Panc1 (cell line): Measurements from ENCODE around the gene SEC14L2. TPM values are rescaled to one million over a fixed set of nuclear protein-coding genes. Genes with fewer than 3 reads are reported as not detected.
"Not testable (repeated sequence)": the region's sequence is repeated elsewhere in the genome, so short reads cannot be mapped to it uniquely, and the experiment has no call there.

Source experiments
- ATAC-seq: fragments of 200-7000 bp; cut with Tn5 transposase; 2 replicates; pipeline ENCODE4 v1.9.1; 2020; ENCODE audit warnings: mild to moderate bottlenecking, moderate library complexity
- BruUV-seq: library from RNA; stranded (reverse); fragments of 400-500 nt; replicated peaks from 2 replicates; lab custom pipeline; 2021; lab: Mats Ljungman, UMichigan
- CTCF ChIA-PET: fragments of 300-600 bp; sonication (Branson Sonifier 250); formaldehyde crosslinking; loops from one replicate; lab custom pipeline; 2022; ENCODE audit warnings: antibody characterized with exemption; lab: Charles Lee
- POLR2A ChIA-PET: fragments of 300-600 bp; sonication (Branson Sonifier 250); formaldehyde crosslinking; loops from one replicate; lab custom pipeline; 2022; ENCODE audit warnings: antibody characterized with exemption; lab: Charles Lee
- DNase-seq: peaks from one replicate; pipeline ENCODE4 v3.0.0-alpha.2; 2010; ENCODE audit warnings: low read depth, low spot score
- H3K27ac ChIP-seq: 2 replicates; pipeline ENCODE4 v1.5.1; 2011; ENCODE audit warnings: mild to moderate bottlenecking, low read length, inconsistent platforms
- H3K27me3 ChIP-seq: fragments of 200-500 bp; sonication (Bioruptor generic); 2 replicates; pipeline ENCODE4 v1.6.0; 2014; ENCODE audit warnings: low read length, inconsistent platforms; ENCODE audit not compliant: control insufficient read depth, insufficient read depth
- H3K36me3 ChIP-seq: fragments of 200-500 bp; sonication (Bioruptor generic); 2 replicates; pipeline ENCODE4 v1.5.1; 2014; ENCODE audit warnings: inconsistent platforms, mild to moderate bottlenecking, low read length, moderate library complexity; ENCODE audit not compliant: control insufficient read depth, insufficient read depth
- H3K4me1 ChIP-seq: 2 replicates; pipeline ENCODE4 v1.5.1; 2011; ENCODE audit warnings: inconsistent platforms, mild to moderate bottlenecking, low read length, moderate library complexity; ENCODE audit not compliant: control insufficient read depth, insufficient read depth
- H3K4me3 ChIP-seq, 2 experiments: 2 replicates each; pipeline ENCODE4 v1.5.1; 2011 to 2012; ENCODE audit warnings: low read depth in 2 of 2, low read length in 2 of 2, mild to moderate bottlenecking in 2 of 2, inconsistent platforms in 1 of 2, moderate library complexity in 1 of 2
- H3K9me3 ChIP-seq: fragments of 200-500 bp; sonication (Bioruptor generic); 2 replicates; pipeline ENCODE4 v1.5.1; 2014; ENCODE audit warnings: low read depth, mild to moderate bottlenecking, inconsistent platforms, low read length, moderate library complexity; ENCODE audit not compliant: control insufficient read depth, insufficient read depth
- CTCF ChIP-seq: fragments of 450-650 bp; IDR thresholded peaks from 2 replicates; pipeline ENCODE4 v1.5.1; 2017; ENCODE audit warnings: mild to moderate bottlenecking
- POLR2AphosphoS5 ChIP-seq: IDR thresholded peaks from 2 replicates; pipeline ENCODE4 v1.6.1; 2012; ENCODE audit warnings: mild to moderate bottlenecking, low read depth, low read length, moderate library complexity
- REST ChIP-seq, 2 experiments: IDR thresholded peaks; 2 replicates each; pipeline ENCODE4 v1.6.1; 2011 to 2012; ENCODE audit warnings: low read depth in 2 of 2, control low read depth in 1 of 2, low read length in 1 of 2, mild to moderate bottlenecking in 1 of 2, moderate library complexity in 1 of 2; ENCODE audit not compliant: insufficient read depth in 1 of 2
- SIN3A ChIP-seq: IDR thresholded peaks from 2 replicates; pipeline ENCODE4 v1.6.1; 2012; ENCODE audit warnings: low read depth, mild to moderate bottlenecking, low read length, moderate library complexity, borderline replicate concordance; ENCODE audit not compliant: insufficient read depth
- TCF7L2 ChIP-seq: IDR thresholded peaks from 2 replicates; pipeline ENCODE4 v1.6.1; 2011; ENCODE audit warnings: mild to moderate bottlenecking, low read depth, low read length, inconsistent platforms
- in situ Hi-C: cut with HindIII; loops from 2 replicates; pipeline ENCODE4 v1.10.0; 2016; ENCODE audit warnings: low sequenced_read_pairs, low pct_unique_long_range_greater_than_20kb
- intact Hi-C: fragments of 100-400 bp; cut with micrococcal nuclease; formaldehyde crosslinking; loops from one replicate; pipeline ENCODE4 v1.10.0; 2022; ENCODE audit not compliant: unreplicated experiment
- total RNA-seq: library from RNA; stranded (reverse); gene quantifications from one replicate; pipeline ENCODE4 v1.2.1, GENCODE V29; 2021; ENCODE audit not compliant: unreplicated experiment

SEC14L2 gene
- total RNA-seq, 1 experiment from 2014 or later, result 10.7 TPM

- DNase-seq (no peak), ATAC-seq (no peak; the same call in 1 of the 2 replicates)
- no peaks in the 10 kb centered on the region for H3K9me3 ChIP-seq
- intact Hi-C loops (no loop called here), in situ Hi-C loops (no loop called here)
- CTCF ChIA-PET, result no interaction called here
- no TSS peak for BruUV-seq
- no peaks in the 10 kb centered on the region for H3K36me3 ChIP-seq
- POLR2A ChIA-PET, result interaction anchor here (0.6 kb wide), 1 partner anchor 12 kb away, joined by 3 read pairs; no protein-coding TSS in a partner anchor
- no peak overlapping the region for H3K4me3 ChIP-seq
- no peak overlapping the region for H3K27ac ChIP-seq
- H3K27me3 ChIP-seq, result no peaks in the 10 kb centered on the region
- no peaks in the 10 kb centered on the region for H3K4me1 ChIP-seq
- TF ChIP-seq TCF7L2 (no peak), CTCF (no peak), SIN3A (no peak), POLR2AphosphoS5 (no peak), REST (IDR thresholded peaks at IDR 0.05; ENCODE audit: insufficient read depth in 1 of 2, low read depth in 2 of 2, low read length in 1 of 2) (peak; percentile 84 to 86)
Measured at GRCh38 chr22:30459181-30460052, 62.6 kb downstream of the SEC14L2 start.

GRCh38 chr22:30460147-30460546, 63.3 kb downstream of the SEC14L2 start:
- intact Hi-C loops, result no loop called here
- TF ChIP-seq CTCF, result no peak
- in situ Hi-C loops, result no loop called here
- H3K4me1 ChIP-seq, result no peaks in the 10 kb centered on the region
- ChIA-PET POLR2A (interaction anchor here (0.6 kb wide), 1 partner anchor 11 kb away, joined by 3 read pairs; no protein-coding TSS in a partner anchor), CTCF (no interaction called here)
- no peaks in the 10 kb centered on the region for H3K9me3 ChIP-seq
- ATAC-seq (no peak), DNase-seq (no peak)
- BruUV-seq, result no TSS peak
- H3K4me3 ChIP-seq, result no peak overlapping the region
- no peaks in the 10 kb centered on the region for H3K36me3 ChIP-seq
- no peaks in the 10 kb centered on the region for H3K27me3 ChIP-seq
- no peak overlapping the region for H3K27ac ChIP-seq

DNA sequence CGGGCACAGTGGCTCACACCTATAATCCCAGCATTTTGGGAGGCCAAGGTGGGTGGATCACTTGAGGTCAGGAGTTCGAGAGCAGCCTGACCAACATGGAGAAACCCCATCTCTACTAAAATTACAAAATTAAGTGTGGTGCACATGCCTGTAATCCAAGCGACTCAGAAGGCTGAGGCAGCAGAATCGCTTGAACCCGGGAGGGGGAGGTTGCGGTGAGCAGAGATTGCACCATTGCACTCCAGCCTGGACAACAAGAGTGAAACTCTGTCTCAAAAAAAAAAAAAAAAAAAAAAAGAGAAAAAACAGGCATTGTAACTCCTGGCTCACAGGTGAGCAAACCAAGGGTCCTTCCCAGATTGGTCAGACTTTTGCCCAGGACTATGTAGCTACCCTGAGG, 63.7 kb downstream of the SEC14L2 start:
- H3K4me3 ChIP-seq, BruUV-seq, H3K36me3 ChIP-seq, ATAC-seq, H3K27ac ChIP-seq, DNase-seq, H3K4me1 ChIP-seq, intact Hi-C loops, POLR2A ChIA-PET, H3K27me3 ChIP-seq, H3K9me3 ChIP-seq, CTCF ChIA-PET, in situ Hi-C loops: not testable (repeated sequence)
